SIG-M5 (cell line): ENCODE data around the gene SPIRE2.
"Not testable (repeated sequence)": the region's sequence is repeated elsewhere in the genome, so short reads cannot be mapped to it uniquely, and the experiment has no call there.

Experiments
- DNase-seq: peaks from one replicate; lab custom pipeline; 2025; lab: John Stamatoyannopoulos, UW

SPIRE2 gene

GRCh38 chr16:89898201-89898967 is 70.1 kb downstream of the SPIRE2 start:
- DNase-seq: no peak

- DNase-seq: no peak
Measured at GRCh38 chr16:89899879-89900481, 71.7 kb downstream of the SPIRE2 start.

DNA sequence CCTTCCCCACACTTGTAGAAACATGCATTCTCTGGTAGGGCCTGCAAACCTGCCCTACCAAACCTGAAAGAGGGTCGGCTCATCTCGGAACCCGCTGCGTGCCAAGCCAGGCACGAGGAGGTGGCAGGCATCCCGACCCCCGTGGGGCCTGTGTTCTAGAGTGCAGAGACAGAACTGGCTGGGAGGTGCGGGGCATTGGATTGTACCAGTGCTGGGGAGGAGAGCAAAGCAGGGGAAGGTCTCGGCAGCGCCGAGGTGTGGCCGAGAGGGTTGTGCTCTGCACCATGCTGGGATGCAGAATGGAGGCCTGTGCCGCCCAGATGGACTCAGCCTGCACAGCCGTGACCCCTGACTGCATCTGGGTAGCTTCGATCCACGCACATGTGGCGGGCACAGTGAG is 72.6 kb downstream of the SPIRE2 start:
- no peak for DNase-seq

DNA sequence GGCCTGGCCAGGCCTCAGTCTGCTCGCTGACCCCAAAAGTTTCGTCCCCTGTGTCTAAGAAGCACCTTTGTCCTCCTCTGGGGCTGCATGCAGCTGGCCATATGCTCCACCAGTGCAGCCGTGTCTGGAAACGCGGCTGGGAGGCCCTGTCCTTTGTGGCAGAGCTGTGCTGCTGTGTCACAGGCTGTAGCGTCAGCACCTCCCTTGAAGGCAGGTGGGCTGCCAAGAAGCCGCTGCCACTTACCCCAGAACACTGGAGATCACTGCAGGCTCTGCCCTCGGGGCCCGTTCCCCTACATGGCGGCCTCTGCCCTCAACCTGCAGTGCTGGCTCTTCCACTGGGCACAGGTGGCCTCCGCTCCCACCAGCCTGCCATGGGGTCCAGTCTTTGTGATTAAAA is 74.7 kb downstream of the SPIRE2 start:
- DNase-seq: no peak

GRCh38 chr16:89903908-89904515 is 75.7 kb downstream of the SPIRE2 start:
- no peak for DNase-seq

DNA sequence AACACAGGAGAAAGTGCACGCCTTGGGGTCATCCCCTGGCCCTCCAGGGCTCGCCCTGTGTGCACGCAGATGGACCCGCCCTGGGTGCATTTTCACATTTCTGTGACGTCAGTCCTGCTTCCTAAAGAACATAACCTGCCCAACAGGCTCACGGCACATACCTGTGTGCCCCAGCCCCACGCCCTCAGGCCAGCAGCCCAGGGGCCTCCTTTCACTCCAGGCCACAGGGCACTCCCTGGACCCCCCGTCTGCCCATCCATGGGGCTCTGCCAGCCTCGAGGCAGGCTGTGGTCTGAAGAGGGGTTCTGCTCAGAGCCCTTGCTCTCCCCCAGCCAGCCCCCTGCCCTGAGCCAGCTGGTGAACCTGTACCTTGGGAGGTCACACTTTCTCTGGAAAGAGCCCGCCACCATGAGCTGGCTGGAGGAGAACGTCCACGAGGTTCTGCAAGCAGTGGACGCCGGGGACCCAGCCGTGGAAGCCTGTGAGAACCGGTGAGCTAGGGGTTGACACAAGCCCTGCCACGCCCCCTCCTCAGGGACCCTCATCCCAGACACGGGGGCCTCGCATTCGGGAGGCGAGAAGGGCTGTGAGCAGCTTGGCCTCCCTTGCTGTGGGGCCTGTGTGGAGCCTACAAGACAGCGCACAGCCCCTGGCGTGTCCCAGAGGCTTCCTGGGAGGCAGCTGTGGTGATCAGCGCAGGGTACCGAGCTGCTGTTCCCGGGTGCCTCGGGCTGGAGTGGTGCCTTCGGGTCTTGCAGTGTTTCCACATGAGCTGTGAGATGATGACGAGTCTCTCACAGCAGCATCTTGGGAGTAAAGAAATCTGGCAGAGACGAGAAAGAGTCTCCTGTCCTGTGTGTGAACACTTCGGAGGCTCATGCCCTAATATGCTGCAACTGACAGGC is 76.6 kb downstream of the SPIRE2 start:
- no peak for DNase-seq

GRCh38 chr16:89905511-89906139 is 77.3 kb downstream of the SPIRE2 start:
- no peak for DNase-seq

DNA sequence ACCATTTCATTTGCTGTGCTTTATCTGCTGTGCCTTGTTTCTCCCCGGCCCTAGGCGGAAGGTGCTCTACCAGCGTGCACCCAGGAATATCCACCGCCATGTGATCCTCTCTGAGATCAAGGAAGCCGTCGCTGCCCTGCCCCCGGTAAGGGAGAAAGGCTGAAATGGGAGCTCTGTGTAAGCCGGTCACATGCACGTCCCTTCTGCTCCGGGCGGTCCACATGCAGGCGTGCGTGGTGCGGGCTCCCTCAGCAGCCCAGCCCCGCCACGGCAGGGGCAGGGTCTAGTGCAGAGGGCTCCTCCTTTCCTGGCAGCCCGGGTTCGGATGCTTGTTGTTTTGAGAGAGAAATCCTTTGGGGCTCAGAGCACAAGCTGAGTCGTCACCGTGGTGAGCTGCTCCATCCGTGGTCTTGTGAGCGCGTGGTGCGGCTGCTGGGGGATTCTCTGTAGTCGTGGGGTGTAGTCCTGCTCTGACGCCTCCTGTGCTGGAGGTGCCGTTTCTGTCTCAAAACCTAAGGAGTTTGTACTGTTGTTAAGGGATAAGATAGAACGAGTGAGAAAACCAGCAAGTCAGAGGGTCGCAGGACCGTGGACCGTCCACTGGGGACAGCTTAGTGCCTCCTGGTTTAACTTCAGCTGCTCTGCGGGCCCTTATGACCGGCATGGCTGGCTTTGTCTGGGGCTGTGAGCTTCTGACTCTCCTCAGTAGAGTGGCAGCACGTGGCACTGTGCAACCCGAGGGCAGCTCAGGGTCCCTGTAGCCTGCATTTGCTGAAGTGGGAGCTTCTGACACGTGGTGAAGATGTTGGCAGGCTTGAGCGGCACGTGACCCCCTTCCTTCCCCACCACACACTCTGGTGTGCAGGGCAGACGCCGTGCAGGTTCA is 78.1 kb downstream of the SPIRE2 start:
- DNase-seq: no peak

- DNase-seq: no peak
Measured at GRCh38 chr16:89907055-89907814, 79.0 kb downstream of the SPIRE2 start.

GRCh38 chr16:89908236-89908635 is 80.0 kb downstream of the SPIRE2 start:
- DNase-seq: no peak

GRCh38 chr16:89909777-89910716 is 81.8 kb downstream of the SPIRE2 start:
- DNase-seq: no peak

DNA sequence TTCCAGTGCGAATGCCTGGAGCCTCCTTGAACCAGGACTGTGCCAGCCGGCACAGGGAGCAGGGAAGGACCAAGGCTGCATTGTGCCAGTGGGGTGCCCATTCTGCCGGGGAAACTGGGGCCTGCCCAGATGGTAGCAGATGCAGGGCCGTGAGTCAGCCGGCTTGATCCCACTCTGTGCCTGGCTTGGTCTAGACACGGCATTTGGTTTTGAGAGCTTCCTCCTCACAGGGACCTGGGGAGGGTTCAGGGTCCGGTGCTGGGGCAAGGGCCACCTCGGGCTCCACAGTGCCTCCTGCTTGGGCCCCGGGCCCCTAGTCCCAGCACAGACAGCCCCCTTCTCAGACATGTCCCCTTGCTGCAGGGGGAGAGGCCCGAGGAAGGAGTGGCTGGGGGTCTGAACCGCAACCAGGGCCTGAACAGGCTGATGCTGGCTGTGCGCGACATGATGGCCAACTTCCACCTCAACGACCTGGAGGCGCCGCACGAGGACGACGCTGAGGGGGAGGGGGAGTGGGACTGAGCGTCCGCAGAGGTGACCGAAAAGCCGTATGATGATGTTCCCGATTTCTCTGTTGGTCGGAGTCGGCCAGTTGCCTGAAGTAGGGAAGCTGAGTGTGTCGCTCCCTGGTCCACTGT is 82.6 kb downstream of the SPIRE2 start:
- DNase-seq: no peak

DNA sequence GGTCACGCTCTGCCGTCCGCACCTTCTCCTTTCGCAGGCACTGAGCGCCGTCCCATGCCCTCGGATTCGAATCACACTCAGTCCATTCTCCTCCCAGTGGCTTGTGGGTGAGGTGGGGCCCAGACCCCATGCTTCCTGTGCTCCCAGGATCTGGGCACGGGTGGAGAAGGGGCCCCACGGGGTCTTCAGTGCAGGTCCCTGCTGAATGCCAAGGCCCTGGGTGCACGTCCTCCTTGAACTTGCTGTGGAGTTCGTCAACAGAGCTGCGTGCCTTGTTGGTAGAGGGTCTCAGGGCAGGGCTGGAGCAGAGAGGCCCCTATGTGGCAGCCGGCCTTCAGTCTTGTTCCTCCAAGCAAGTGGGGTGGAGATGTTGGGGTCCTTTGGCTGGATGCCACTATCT is 83.1 kb downstream of the SPIRE2 start:
- DNase-seq: no peak

GRCh38 chr16:89912143-89912542 is 83.9 kb downstream of the SPIRE2 start:
- no peak for DNase-seq

DNA sequence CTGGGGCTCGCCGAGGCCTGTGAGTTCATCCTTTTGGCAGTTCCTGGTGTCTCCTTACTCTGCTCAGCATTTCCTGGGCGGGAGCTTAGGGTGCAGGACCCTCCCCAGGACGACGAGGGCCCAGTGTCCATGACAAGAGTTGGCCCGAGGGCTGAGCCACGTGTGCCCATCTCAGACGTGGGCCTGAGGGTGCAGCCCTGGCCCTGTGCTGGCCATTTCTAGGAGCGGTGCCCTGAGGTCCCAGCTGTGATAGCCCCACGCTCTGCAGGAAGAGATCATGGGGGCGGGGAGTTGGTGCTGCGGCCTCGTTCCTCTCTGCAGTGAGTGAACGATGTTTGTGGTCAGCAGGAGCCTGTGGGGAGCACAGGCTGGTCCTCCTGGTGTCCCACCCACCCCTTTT is 84.4 kb downstream of the SPIRE2 start:
- DNase-seq: no peak

- no peak for DNase-seq
Measured at GRCh38 chr16:89913408-89914387, 85.4 kb downstream of the SPIRE2 start.

GRCh38 chr16:89914642-89915285 is 86.5 kb downstream of the SPIRE2 start:
- DNase-seq: not testable (repeated sequence)
